GM21381 (cell line): ENCODE results near the gene MSL1.

Source experiments
- ATAC-seq: cut with Tn5 transposase; IDR thresholded peaks from one replicate; pipeline ENCODE4 v1.9.1; 2021; ENCODE audit warnings: mild to moderate bottlenecking, moderate library complexity; ENCODE audit not compliant: unreplicated experiment

Gene MSL1

DNA sequence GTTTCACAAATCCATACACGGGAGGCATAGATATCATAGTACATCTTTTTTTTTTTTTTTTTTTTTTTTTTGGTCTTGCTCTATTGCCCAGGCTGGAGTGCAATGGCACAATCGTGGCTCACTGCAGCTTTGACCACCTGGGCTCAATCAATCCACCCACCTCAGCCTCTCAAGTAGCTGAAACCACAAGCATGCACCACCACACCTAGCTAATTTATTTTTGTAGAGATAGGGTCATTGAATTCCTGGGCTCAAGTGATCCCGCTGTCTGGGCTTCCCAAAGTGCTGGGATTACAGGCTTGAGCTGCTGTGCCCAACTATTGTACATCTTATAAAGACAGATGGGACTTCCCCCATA, 52.0 kb downstream of the MSL1 start:
- no peak for ATAC-seq

DNA sequence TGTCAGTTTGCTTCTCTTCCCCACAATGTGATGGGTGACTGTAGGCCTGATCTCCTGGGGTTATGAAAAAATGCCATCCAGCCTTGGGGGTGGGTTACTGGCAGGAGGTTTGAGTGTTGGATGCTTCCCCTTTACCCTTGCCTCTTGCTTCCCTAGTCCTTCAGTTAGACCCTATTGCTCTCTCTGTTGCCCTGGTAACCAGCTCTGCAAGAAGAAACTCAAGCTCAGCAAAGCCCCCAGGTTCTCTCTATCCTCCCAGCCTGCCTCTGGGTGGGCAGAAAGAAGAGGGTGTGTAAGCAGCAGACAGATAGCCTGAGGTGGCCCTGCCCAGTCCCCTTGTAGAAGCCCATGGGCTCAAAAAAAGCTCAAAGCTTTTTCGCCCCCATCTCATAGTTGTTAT, 52.7 kb downstream of the MSL1 start:
- ATAC-seq: no peak

DNA sequence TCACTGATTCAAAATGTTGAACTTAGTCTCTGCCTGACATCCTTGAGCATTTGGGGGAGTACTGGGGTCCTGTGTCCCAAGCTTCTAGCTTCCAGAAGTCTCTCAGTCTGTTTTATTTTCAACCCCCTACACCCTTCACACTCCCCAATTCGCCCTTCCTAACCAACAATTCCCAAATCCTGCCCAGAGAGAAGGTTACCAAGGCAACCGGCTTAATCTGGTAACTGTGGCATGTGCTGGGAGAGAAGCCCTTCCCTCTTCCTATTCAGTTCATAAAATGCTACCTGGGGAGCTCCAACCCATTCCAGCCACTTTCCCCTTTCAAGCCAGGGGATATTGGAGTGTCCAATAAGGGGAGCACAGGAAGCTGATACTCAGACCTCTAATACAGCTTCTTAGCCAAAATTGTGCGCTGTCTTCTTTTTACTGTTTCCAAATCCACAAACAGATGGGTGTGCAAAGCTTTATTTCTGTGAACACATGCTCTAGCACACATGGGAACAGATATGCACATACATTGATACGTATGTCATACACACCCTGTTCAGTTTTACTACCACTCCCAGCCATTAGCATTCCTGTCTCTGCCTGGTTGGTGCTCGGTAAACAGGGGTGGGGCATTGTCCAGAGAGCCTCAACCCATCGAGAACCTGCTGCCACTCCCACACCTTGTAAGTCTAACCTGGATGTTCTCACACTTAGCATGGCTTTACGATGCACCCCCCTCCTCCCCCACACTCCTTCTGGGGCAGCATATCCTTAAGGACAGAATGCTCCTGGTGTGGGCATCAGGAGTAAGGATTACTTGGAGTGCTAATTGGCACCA, 54.4 kb downstream of the MSL1 start:
- ATAC-seq: no peak

DNA sequence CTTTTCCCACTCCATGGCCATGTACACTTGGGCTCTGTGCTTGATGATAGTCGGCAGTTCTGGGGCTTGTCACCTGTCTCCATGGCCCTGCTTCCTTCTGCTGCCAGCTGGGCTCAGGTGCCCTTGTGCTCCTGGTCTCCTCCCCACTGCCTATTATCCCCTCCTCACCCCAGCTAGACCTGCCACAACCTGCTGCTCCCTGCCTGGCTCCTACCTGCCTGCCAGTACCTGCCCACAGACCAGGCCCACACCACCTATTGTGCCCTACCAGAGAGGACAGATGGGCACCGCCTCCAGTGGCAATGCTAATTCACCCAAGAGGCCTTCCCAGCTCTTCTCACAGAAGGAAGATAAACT, 55.0 kb downstream of the MSL1 start:
- ATAC-seq: no peak

DNA sequence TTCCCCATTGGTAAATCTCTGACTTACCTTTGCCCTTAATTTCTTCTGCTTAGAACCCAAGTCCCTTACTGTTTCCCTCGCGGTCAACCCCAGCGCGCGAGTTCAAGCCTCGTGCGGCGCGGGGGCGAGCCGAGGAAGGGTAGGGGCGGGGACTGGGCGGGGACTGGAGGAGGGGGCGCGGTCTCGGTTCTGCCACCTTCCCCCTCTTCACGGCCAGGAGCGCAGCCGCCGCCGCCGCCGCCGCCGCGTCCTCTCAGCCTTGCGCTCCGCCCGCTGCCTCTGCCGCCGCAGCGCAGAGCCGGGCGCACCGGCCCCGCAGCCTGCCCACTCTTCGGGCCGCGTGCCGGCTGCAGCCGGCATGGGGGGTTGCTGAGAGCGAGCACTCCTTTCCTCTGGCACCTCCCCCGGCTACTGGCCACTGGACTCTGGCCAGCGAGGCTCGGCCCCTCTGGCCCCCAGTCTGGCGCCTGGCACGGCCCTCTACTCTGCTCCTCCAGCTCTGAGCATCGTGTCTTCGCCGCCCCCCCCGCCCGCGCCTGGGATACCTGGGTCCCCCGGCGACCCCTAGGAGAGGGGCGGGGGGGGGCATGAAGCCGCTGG, 55.6 kb downstream of the MSL1 start, which contains the start of gene RAPGEFL1:
TSS of gene RAPGEFL1 (plus strand) at position 196 of the 600 bp plus-strand sequence. CDS start at position 588, 392 bp downstream.
- no peak for ATAC-seq

DNA sequence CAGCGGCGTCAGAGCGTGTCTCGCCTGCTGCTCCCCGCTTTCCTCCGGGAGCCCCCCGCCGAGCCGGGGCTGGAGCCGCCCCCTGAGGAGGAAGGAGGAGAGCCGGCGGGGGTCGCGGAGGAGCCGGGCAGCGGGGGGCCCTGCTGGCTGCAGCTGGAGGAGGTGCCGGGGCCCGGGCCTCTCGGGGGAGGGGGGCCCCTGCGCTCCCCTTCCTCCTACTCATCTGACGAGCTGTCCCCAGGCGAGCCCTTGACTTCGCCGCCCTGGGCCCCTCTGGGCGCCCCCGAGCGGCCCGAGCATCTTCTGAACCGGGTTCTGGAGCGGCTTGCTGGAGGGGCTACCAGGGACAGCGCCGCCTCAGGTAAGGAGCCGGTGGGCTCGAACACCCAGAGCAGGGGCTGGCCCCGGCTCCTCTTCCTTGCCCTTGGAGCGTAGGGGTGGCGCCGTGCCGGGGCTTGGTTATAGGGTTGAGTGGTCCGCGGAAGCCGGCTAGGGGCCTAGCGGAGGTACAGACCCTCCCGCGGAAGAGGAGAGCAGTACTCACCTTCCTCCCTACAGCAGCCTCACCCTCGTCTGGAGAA, 56.3 kb downstream of the MSL1 start:
- no peak for ATAC-seq

DNA sequence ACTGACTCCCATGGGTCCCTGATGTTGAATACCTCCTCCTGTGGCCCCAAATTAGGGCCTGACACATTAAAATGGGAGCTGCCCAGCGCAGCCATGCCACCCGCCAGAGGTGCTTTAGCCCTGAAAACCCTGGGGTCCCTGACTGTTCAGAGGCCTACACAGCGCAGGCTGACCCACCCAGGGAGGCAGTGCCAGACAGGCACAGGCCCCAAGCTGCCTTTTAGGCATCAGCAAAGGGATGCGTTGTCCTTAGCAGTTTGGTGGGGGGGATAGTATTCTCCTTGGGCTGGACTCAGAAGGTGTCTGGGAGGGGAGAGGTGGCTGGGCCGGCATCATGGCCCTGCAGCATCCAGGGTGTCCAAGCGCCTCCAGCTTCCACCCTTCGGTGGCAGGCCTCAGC, 56.9 kb downstream of the MSL1 start:
- ATAC-seq: no peak

DNA sequence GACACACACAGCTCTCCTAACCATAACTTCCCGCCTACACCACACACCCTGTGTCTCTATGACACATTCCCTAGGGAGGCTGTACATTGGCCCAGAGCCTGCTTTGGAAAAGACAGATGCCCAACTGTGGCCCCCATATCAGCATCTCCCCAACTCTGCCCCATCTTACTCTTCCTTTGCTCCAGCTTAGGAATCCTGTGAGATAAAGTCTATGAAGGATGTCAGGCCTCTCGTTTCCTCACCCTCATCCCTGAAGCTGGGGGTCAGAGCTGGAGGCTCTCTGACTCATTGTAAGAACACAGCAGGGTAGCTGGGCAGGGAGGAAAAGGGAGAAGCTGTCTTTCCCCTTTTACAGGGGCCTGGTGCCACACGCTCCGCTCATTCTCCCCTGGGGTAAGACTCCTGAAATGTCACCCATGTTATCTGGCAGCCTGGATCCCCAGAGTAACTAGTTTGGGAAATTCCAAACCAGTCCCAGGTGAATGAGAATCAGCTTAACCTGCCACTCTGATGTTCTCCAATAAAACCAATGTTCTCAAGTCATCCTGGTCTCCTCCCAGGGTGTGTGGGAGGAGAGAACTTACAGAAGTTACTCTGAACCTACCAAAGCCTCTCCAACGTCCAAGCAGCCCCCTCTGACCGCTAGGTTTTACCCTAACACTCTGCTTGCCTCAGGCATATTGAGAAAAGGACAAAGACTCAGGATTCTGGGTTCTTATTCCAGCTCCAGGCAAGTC, 58.3 kb downstream of the MSL1 start:
- no peak for ATAC-seq

- ATAC-seq: no peak
These were observed 58.9 kb downstream of the MSL1 start for GRCh38 chr17:40180694-40181093.

DNA sequence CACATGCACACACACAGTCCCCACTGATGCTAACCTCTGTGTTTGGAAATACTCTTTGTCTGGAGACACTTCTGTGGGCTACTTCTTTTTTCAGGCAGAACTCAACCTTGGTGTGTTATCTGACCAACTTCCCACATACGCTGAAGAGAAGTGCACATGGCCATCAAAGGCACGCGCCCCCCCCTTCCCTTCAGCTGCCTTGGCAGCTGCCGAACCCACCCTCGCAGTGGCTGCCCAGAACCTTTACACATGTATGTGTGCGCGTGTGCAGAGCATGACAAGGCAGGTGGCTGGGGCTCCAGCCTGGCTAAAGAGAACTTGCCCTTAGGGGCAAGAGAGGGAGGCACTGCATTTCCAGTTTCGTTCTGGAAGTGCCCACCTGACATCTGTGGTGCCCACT, 59.4 kb downstream of the MSL1 start:
- no peak for ATAC-seq

GRCh38 chr17:40182606-40183005, 60.8 kb downstream of the MSL1 start:
- ATAC-seq: no peak
